CD1c-positive myeloid dendritic cell (primary cell): Measurements from ENCODE around the gene TEDC2.

Experiments
- DNase-seq: peaks from one replicate; pipeline ENCODE4 v3.0.0-alpha.2; 2016; ENCODE audit errors: extremely low spot score

Gene TEDC2

DNA sequence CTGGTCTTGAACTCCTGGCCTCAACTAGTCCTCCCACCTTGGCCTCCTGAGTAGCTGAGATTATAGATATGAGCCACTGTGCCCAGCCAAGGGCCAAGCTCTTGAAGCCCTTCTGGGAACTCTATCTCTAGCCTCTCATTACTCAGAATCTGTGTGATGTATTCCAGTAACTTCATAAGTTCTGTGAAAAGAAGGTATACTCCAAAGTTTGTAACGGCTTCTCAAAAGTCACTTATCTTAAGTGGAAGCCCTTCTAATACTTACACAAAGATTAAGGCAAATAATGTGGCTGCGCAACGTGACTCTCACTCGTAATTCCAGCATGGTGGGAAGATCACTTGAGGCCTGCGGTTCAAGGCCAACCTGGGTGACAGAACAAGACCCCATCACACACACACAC lies 34.7 kb downstream of the TEDC2 start:
- no peak for DNase-seq

DNA sequence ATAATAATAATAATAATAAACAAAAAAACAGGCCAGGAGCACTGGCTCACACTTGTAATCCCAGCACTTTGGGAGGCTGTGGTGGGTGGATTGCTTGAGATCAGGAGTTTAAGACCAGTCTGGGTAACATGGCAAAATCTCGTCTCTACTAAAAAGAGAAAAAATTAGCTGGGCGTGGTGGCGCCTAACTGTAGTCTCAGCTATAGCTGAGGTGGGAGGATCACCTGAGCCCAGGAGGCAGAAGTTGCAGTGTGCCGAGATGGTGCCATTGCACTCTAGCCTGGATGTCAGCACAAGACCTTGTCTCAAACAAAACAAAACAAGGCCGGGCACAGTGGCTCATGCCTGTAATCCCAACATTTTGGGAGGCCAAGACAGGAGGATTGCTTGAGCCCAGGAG lies 35.1 kb downstream of the TEDC2 start:
- DNase-seq = no peak

DNA sequence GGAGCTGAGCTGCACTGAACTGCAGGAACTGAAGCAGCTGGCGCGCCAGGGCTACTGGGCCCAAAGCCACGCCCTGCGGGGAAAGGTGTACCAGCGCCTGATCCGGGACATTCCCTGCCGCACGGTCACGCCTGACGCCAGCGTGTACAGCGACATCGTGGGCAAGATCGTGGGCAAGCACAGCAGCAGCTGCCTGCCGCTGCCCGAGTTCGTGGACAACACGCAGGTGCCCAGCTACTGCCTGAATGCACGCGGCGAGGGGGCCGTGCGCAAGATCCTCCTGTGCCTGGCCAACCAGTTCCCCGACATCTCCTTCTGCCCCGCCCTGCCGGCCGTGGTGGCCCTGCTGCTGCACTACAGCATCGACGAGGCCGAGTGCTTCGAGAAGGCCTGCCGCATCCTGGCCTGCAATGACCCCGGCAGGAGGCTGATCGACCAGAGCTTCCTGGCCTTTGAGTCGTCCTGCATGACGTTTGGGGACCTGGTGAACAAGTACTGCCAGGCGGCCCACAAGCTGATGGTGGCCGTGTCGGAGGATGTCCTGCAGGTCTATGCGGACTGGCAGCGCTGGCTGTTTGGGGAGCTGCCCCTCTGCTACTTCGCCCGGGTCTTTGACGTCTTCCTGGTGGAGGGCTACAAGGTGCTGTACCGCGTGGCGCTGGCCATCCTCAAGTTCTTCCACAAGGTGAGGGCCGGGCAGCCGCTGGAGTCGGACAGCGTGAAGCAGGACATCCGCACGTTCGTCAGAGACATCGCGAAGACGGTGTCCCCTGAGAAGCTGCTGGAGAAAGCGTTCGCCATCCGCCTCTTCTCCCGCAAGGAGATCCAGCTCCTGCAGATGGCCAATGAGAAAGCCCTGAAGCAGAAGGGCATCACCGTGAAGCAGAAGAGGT lies 36.6 kb downstream of the TEDC2 start:
- DNase-seq = no peak

DNA sequence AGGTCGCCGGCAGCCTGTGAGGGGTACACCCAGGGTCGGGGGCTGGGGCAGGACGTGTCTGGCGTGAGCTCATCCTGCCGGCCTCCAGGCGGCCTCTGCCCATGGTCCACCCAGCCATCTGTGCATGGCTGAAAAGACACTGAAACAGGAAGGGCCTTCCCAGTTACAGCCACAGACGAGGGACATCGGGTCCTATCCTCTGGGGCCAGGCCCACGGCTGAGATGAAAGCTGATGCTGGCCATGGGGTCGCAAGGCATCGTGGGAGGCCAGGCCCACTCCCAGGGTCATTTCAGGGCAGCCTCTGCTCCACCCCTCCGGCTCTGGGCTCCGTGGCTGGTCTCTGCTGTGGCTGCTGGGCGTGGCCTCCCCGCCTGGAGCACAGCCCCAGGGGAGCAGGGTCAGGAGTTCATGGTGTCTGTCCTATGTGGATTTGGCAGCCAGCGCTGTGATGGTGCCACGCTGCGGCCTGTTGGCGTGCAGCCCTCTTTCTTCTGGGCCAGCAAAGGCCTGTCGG lies 37.3 kb downstream of the TEDC2 start:
- DNase-seq = no peak

DNA sequence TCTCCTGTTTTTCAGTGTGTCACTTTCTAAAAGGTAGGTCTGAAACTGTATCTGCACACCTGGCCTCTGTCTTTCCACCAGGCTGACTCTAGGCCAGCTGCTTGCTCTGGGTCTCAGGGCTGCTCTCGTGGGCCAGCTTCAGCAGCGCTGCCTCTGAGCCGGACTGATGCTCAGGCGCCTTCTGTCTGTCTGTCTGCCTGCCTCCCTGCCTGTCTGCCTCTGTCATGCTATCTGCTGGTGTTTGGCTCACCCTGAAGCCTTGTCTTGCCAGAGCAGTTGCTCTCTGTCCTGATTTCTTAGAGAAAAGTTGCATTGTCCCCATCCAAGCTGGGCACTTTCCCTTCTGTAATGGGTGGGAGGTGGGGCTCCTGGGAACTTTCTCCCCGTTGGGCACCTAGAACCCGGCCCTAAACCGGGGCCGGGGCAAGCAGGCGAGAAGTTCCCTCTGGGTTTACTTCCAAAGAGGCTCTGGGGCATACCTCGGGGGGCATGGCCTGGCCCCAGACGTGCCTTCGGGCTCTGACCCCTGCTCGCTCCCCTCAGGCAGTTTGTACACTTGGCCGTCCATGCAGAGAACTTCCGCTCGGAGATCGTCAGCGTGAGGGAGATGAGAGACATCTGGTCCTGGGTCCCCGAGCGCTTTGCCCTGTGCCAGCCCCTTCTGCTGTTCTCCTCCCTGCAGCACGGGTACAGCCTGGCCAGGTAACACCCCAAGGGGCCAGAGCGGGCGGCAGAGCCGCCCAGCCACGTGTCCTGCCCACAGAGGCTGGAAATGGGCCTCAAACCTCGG lies 38.0 kb downstream of the TEDC2 start:
- DNase-seq = no peak

DNA sequence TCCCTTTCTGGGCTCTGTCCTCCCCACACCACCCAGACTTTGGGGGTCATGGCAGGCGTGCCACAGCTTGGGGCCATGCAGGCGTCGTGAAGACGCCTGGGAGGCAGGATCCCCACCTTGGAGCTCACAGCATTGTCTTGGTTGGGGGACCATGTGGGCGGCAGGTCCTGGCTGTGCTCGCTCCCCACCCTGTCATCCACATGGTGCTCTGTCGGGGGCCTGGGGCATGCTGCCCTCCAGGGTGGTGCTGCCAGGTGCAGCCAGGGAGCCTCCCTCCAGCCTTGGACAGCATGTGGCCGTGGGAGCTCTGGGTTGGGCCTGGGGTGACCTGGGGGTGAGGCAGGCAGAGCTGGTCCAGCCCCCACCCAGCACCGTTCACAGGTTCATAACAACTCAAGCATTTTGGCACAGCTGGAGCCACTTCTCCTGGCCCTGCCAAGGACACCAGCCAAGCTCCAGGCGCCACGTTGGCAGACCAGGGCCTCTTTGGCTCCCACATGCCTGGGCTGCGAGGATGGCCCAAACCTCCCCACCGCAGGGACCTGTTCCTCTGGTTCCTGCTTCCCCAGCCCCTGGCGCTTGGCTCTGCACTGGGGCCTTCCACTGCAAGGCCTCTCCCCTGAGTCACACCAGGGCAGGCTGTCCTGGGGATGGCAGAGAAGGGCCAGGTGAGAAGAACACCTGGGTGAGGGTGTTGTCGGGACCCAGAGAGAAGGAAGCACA lies 38.8 kb downstream of the TEDC2 start:
- no peak for DNase-seq

DNA sequence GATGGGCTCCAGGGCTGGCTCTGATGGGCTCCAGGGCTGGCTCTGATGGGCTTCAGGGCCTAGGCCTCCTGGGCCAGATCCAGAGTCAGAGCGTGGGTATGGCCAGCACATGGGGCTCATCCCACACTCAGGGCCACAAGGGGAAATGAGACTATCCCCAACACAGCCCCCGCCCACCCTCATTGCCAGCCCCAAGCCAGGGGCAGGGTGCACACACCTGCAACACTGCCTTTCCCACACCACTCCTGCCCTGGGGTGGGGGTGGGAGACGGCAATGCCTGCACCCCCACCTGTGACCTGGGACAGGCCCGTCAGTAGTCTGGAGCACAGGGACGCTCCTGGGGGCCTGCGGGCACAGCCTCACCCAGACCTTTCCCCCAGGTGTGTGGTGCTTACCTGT lies 39.5 kb downstream of the TEDC2 start:
- no peak for DNase-seq

DNA sequence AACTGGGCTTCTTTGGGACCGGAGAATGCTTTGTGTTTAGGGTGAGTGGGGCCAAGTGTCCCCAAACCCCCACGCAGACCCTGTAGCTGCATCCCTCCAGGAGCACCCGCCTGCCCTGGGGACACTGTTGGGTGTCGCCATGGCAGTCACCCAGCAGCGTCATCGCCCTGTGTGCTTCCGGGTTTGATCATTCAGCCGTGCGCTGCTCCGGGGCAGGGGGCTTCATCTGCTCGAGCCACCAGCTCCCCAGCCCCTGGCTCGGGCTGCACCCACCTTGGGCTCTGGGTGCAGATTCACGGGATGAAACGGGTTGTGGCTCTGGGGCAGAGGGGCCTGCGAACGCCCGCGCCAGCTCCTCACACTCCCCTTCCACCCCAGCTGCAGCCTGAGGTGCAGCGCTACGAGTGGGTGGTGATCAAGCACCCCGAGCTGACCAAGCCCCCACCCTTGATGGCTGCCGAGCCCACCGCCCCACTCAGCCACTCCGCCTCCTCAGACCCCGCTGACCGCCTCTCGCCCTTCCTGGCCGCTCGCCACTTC lies 40.1 kb downstream of the TEDC2 start:
- DNase-seq = no peak

DNA sequence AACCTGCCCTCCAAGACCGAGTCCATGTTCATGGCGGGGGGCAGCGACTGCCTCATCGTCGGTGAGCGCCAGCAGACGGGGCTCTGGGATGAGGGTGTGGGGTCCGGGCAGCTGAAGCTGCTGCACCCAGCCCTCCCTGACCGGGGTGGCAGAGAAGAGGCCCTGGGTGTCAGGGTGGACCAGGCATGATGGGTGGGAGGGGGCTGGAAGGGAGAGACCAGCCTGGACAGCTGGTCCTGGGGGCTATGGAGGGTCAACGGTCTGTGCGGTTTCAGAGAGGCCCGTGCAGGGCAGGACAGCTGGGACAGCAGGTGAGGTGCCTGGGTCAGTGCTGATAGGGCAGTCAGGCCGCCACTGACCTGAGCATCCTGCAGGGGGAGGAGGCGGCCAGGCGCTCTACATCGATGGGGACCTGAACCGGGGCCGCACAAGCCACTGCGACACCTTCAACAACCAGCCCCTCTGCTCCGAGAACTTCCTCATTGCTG lies 40.6 kb downstream of the TEDC2 start:
- DNase-seq = no peak

DNA sequence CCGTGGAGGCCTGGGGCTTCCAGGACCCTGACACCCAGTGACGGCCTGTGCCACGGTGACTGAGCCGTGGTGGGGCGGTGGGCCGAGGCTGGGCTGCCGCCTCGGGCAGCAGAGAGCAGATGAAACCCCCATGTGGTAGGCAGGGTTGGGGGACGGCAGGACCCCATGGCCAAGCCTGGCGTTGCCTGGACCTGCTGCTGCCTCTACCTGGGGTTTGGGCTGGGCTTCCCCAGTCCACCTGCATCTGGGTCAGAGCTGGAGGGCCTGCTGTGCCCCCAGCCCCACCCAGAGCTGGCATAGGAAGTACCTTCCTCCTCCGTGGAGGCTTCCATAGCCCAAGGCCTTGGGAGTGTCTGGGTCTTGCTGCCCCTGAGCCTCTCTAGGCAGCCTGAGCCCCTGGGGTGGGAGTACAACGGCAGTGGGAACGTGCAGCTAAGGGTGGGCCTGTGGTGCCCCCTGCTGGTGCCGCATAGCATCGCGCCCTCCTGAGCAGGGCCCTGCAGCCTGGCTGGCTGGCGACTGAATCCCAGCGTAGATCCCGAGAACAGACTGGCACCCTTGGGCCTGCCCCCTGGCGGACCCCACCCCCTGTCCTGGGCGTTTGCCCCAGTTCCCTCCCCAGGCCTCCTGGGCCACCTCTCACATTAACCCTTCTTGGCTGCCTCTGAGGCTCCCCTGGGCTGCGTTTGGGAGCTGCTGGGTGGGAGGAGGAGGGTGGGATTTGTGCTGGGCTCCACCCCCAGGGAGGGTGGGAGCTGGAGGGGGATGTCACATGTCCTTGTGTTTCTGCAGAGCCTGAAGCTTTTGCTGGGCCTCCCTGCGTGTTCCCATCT lies 41.2 kb downstream of the TEDC2 start:
- DNase-seq = peak; percentile 91

DNA sequence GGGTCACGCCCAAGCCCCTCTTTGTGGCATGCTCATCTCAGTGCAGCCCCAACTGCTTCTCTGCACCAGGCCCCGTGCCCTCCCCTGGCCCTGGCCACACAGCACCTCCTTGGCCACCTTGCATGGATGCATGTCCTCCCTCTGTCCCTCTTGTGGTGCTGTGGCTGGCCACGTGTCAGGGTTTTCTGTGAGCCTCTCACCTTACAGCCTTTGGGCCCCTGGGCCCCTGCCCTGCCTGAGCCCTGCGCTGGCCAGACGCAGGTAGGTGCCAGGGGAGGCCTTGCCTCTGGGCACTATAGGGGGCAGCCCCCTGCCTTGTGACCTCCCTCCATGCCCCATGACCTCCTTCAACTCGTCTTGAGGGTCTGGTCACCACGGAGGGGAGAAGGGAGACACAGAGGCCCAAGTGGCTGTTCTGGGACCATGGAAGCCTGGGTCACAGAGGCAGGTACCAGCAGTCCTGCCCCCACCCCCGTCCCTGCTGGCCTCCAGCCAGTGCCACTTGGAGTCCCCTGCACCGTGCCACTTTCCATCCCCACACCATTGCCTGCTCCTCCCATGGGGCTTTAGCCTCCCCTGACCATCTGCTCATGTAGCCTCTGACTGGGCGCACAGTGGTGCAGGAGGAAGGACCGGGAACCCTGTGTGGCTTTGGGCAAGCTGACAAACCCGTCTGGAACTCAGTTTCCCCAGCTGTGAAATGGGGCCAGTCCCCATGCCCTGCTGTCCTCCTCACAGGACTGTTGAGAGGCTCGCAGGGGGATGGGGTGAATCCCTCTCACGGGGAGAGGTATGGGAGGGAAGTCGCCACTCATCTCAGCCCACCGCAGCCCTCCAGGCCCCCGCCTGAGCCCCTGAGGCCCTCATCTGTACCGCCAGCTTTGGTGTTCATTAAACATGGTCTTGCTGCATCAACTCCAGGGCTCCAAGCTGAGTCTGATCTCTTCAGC lies 42.3 kb downstream of the TEDC2 start:
- DNase-seq = no peak

DNA sequence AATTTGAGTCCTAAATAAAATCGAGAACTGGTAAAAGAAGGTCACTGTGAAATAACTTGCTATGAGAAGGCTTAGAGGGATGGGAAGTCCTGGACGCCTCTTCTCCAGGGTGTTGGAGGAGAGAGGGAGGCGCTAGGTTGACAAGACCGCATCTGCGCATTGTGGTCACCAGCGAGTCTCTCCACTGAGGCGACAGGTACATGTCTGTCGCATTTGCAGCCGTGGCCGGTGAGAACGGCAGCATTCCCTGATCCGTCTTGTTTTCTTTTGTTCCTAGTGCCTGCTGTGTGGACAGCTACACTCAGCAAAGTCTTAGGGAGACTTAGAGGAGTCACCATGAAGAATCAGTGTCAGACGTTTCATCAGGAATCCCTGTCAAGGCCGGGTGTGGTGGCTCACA lies 45.8 kb downstream of the TEDC2 start:
- no peak for DNase-seq

DNA sequence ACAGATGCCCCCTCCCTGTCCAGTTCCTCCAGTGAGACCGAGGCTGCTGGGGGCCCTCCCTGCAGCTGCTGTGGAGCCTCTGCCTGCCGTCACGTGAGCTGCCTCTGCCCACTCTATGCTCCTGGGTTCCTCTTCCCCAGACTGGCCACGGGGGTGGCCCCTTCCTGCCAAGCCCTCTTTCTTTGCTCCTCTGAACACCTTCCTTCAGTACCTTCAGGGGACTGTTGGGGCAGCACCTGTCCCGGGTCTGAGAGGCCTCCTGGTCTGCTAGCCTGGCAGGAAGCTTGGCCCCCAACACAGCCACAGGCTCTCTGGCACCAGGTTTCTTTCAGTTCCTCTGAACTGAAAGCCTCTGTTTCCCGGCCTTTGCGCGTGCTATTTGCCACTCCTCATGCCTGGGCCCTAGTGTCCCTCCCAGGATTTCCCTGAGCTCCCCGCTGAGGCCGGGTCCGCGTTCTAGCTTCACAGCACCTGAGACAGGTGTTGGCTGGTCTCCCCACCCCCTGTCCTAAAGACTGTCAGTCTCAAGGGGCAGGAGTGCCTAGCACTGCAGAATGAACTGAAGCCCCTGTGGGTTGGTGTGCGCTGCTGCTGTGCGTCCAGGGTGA lies 47.2 kb downstream of the TEDC2 start:
- peak; percentile 83 for DNase-seq

DNA sequence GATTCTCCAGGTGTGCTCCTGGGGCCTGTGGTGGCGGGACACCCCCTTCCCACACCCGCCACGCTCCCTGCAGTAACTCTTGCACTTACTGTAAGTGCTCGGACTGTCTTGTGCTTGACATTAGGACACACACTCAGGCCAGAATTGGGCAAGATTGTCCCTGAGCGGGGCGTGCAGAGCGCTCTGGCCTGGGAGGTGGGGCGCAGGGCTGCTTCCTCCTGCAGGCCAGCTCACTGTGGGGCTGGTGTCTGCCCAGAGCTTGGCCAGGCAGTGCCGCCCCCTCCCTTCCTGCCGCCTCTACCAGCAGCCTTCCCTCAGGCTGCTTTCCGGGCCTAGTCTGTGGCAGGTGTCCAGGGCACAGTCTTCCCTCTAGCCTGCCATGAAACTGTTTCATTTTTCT lies 47.8 kb downstream of the TEDC2 start:
- DNase-seq = peak; percentile 90

DNA sequence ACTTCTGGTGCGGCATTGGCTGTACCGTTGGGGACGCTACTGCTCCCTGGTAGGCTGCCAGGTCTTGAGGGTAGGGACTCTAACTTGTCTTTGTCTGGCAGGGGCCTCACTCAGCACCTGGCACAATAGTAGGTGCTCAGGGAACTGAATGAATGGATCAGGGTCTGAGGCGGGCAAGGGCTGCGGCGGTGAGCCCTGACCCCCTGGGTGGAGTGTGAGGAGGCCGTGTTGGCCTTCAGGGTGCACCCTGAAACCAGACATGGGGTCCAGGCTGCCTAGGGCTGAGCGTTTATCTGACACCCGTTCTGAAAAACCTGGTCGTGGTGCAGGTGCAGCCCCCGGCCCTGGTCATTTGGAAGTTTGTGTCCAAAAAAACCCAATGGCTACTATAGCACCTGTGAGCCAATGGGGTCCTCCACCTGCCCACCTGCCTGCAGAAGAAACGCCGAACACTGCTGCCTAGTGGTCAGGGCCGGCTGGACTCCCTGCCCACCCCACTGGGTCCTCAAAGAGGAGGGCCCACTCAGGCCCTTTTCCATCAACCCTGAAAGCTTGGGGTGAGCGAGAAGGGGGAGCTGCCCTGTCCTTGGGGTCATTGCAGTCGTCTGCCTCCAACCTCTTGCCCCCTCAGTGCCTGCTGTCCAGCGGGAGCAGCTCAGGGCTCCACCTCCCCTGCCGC lies 49.0 kb downstream of the TEDC2 start:
- no peak for DNase-seq

DNA sequence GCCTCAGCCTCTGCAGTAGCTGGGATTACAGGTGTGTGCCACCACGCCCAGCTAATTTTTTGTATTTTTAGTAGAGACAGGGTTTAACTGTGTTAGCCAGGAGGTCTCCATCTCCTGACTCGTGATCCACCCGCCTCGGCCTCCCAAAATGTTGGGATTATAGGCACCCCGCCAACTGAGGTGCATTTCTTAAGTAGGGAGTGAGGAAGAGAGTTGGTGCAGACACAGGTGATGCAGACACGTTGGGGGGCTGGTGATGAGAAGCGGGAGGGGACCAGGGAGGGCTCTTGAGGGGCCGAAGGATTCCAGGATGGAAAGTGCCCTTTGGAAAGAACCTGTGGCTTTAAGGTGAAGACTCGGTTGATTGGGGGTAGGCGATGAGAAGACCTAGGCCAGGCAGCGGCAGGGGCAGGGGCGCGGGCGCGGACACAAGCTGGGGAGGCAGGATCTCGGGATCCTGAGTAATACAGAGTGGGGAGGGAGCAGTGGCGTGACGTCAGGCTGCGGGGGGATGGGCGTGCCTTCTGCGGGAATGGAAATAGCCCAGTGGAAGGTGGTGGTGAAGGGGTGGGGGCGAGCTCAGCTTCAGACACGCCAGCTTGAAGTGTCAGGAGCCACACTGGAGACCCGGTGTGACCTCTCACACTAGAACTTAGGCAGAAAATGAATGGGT lies 51.4 kb downstream of the TEDC2 start:
- DNase-seq = peak; percentile 59

DNA sequence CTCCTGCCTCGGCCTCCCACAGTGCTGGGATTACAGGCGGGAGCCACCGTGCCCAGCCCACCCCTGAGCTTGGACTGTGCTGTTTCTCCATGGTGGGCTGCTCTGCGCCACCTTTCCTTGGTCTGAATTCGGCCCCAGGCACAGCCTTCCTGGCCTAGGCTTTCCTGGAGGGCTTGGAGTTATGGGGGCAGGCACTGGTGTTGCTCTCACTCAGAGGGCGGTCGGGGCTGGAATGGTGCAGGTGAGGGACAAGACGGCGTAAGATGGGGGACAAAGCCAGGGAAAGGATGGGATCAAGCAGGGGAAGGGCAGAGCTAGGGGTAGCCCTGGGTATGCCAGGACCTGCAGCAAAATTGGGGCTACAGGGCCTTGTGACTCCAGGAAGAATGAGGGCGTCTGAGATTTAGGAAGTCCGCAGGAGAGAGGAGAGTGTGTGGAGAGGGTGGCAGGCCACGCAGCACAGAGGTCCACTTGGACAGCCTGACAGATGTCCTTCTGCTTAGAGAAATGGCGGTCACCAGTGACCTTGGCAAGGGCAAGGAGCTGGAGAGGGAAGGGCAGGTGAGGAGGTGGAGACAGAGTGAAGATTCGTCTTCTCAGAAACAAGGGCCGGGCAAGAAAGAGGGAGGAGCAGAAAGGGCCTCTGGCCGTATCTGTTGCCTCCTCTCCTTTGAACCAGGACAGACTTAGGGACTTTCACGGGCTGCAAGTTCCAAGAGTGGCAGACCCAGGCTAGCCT lies 52.3 kb downstream of the TEDC2 start:
- DNase-seq = no peak
